Measurements from ENCODE around the gene FGF4. TPM values are rescaled to one million over a fixed set of nuclear protein-coding genes. Genes with fewer than 3 reads are reported as not detected.
A peak's percentile ranks its signal among the peaks of the same experiment; 100 is the strongest.

The FGF4 gene
- total RNA-seq, 1 donor from 2014 or later: 0.37 TPM

DNA sequence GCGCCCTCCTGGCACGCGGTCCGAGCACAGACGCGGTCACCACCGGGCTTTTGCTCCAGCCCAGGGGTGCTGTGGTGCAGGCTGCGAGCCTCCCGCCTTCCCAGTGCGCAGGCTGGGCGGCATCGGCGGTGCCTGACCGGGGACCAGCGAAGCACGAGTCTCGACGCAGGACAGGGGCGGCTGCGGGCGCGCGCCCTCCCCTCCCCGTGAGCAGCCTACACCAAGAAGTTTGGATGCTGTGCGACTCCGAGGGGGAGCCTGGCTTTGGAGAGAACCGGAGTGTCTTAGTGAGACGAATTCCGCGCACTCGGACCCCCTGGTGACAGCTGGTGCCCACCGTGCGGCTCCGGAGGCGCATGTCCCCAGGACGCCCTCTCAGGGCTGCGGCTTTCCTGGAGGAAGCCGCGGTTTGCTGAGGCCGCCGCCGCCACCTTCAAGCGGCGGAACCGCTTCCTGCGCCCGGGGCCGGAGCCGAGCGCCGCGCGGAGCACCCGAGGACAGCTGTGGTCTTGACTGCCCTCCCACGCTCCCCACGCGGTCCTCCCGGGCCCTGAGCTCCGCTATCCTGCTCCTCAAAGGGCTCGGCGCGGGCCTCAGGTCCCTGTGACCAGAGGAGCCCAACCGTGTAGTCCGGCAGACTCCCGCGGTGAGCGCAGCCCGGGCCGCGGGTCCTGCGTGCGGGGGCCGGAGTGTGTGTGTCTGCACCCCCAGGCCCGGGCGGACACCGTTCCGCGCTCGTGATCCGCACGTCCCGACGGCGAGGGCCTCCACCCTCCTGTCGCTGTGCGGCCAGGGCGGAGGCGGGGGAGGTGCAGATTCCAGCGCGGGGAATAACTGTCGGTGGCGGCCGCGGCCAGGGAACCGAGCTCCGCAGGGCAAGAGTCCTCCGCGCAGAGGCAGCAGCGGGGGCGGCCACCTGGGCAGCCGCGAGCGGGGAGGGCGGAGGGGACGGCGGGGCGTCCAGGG lies 42.4 kb upstream of the FGF4 start:
- peaks cover 23% of the 10 kb centered on the region for H3K27me3 Mint-ChIP-seq (ENCODE audit: unreplicated experiment)
- H3K4me3 Mint-ChIP-seq (ENCODE audit: unreplicated experiment): no peak overlapping the region
- peaks cover 7% of the 10 kb centered on the region for H3K9me3 Mint-ChIP-seq (ENCODE audit: unreplicated experiment)
- H3K4me1 Mint-ChIP-seq (ENCODE audit: low read depth, unreplicated experiment): no peaks in the 10 kb centered on the region
- peak; percentile 54 for DNase-seq
- peaks cover 6% of the 10 kb centered on the region for H3K36me3 Mint-ChIP-seq (ENCODE audit: unreplicated experiment)
- TF ChIP-seq, protein P1, sequence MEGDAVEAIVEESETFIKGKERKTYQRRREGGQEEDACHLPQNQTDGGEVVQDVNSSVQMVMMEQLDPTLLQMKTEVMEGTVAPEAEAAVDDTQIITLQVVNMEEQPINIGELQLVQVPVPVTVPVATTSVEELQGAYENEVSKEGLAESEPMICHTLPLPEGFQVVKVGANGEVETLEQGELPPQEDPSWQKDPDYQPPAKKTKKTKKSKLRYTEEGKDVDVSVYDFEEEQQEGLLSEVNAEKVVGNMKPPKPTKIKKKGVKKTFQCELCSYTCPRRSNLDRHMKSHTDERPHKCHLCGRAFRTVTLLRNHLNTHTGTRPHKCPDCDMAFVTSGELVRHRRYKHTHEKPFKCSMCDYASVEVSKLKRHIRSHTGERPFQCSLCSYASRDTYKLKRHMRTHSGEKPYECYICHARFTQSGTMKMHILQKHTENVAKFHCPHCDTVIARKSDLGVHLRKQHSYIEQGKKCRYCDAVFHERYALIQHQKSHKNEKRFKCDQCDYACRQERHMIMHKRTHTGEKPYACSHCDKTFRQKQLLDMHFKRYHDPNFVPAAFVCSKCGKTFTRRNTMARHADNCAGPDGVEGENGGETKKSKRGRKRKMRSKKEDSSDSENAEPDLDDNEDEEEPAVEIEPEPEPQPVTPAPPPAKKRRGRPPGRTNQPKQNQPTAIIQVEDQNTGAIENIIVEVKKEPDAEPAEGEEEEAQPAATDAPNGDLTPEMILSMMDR (IDR thresholded peaks at IDR 0.05; ENCODE audit: partially characterized antibody, unreplicated experiment): no peak
- no peak overlapping the region for H3K27ac Mint-ChIP-seq (ENCODE audit: unreplicated experiment)

DNA sequence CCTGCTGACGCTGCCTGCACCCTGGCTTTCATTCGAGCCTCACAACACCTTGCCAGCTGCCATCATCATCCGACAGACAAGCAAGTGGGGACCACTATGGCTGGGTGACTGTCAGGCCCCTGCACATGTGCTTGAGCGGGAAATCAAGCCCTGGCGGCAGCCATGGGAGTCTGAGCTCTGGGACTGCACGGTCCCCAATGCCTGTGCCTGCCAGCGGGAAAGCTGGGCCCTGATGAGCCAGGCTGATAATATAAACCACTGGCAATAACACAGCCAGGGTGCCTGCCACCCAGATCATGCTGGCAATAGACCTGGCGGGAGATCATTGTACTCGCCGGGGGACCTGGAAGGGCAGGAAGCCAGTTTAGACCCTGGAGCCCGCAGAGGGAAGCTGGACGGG lies 41.5 kb upstream of the FGF4 start:
- peaks cover 4% of the 10 kb centered on the region for H3K4me1 Mint-ChIP-seq (ENCODE audit: low read depth, unreplicated experiment)
- no peak overlapping the region for H3K27ac Mint-ChIP-seq (ENCODE audit: unreplicated experiment)
- peaks cover 7% of the 10 kb centered on the region for H3K9me3 Mint-ChIP-seq (ENCODE audit: unreplicated experiment)
- H3K27me3 Mint-ChIP-seq (ENCODE audit: unreplicated experiment): peaks cover 23% of the 10 kb centered on the region
- no peak for DNase-seq
- H3K36me3 Mint-ChIP-seq (ENCODE audit: unreplicated experiment): peaks cover 6% of the 10 kb centered on the region
- no peak overlapping the region for H3K4me3 Mint-ChIP-seq (ENCODE audit: unreplicated experiment)
- TF ChIP-seq, protein P1 (IDR thresholded peaks at IDR 0.05; ENCODE audit: partially characterized antibody, unreplicated experiment): no peak

DNA sequence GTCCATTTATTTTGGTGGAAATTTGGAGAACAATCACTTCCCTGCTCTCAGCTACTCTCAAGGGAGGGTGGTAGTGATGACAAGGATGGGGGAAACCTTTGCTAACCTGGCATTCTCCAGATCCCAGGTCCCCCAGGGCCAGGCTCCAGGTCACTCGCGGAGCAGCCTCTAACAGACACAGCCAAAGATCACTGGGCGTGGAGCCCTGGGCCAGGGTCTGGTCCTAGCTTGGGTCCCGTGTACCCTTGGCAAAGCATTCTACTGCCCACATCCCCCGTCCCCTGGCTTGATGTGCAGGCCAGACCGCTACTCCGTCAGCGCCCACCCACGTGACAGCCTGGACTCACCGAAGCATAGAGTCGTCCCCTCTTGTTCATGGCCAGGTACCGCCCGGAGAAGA lies 40.8 kb upstream of the FGF4 start:
- no peak for DNase-seq
- Mint-ChIP-seq H3K27me3 (ENCODE audit: unreplicated experiment) (peaks cover 20% of the 10 kb centered on the region), H3K4me1 (ENCODE audit: low read depth, unreplicated experiment) (peaks cover 6% of the 10 kb centered on the region), H3K36me3 (ENCODE audit: unreplicated experiment) (peaks cover 6% of the 10 kb centered on the region), H3K9me3 (ENCODE audit: unreplicated experiment) (peaks cover 7% of the 10 kb centered on the region), H3K4me3 (ENCODE audit: unreplicated experiment) (no peak overlapping the region), H3K27ac (ENCODE audit: unreplicated experiment) (no peak overlapping the region)
- TF ChIP-seq, protein P1 (IDR thresholded peaks at IDR 0.05; ENCODE audit: partially characterized antibody, unreplicated experiment): no peak

DNA sequence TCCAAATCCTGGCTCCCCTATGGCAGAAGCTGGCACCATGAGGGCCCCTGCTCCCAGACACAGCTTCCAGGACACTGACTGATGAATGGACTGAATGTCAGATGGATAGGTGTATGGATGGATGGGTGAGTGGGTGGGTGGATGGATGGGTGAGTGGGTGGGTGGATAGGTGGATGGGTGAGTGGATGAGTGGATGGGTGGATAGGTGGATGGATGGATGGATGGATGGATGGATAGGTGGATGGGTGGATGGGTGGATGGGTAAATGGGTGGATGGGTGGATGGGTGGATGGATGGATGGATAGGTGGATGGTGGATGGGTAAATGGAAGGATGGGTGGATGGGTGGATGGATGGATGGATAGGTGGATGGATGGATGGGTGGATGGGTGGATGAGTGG lies 39.8 kb upstream of the FGF4 start:
- H3K27me3 Mint-ChIP-seq (ENCODE audit: unreplicated experiment): peaks cover 14% of the 10 kb centered on the region

More for the DNA sequence above, 39.8 kb upstream of the FGF4 start:
- DNase-seq: no peak
- Mint-ChIP-seq H3K4me1 (ENCODE audit: low read depth, unreplicated experiment) (peaks cover 6% of the 10 kb centered on the region), H3K4me3 (ENCODE audit: unreplicated experiment) (no peak overlapping the region), H3K9me3 (ENCODE audit: unreplicated experiment) (peaks cover 7% of the 10 kb centered on the region), H3K27ac (ENCODE audit: unreplicated experiment) (no peak overlapping the region), H3K36me3 (ENCODE audit: unreplicated experiment) (peaks cover 6% of the 10 kb centered on the region)
- TF ChIP-seq, protein P1 (IDR thresholded peaks at IDR 0.05; ENCODE audit: partially characterized antibody, unreplicated experiment): no peak

All from glutamatergic neuron (in vitro differentiated cells).